SK-MEL-5 (cell line): ENCODE measurements around the gene TDRD9. TPM values are rescaled to one million over a fixed set of nuclear protein-coding genes. Genes with fewer than 3 reads are reported as not detected.

Source experiments
- DNase-seq: peaks from one replicate; pipeline ENCODE4 v3.0.0-alpha.2; 2016; ENCODE audit warnings: low read depth, low spot score
- in situ Hi-C: cut with HindIII; loops from 2 replicates; pipeline ENCODE4 v1.10.0; 2016; ENCODE audit warnings: low sequenced_read_pairs, high pct_unique_total_duplicates, low pct_unique_long_range_greater_than_20kb
- total RNA-seq: library from RNA; depleted of rRNA; stranded (reverse); fragments of >200 nt; shearing (Covaris generic); gene quantifications from 2 replicates; pipeline ENCODE4 v1.2.3, GENCODE V29; 2014

TDRD9 gene
- total RNA-seq, 1 experiment from 2014 or later = not detected

DNA sequence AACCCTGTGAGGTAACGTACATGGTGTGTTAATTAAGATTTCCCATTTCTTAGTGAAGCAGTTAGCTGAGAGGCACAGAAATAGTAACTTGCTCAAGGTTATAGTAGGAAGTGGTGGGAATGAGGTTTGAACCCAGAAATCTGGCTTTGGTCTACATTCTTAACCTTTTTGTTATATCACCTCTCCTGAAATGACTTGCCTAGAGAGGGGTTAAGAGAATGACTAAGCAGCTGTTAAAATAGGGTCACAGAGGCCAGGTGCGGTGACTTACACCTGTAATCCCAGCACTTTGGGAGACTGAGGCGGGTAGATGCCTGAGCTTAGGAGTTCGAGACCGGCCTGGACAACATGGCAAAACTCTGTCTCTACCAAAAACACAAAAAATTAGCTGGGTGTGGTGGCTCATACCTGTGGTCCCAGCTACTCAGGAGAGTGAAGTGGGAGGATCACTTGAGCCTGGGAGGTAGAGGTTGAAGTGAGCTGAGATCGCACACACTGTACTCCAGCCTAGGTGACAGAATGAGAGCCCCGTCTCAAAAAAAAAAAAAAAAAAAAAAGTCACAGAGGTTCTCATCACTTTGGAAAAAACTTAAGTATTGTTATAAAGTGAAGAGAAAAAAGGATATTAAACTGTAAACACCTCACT, 71.7 kb downstream of the TDRD9 start:
- in situ Hi-C loops = no loop called here
- no peak for DNase-seq

DNA sequence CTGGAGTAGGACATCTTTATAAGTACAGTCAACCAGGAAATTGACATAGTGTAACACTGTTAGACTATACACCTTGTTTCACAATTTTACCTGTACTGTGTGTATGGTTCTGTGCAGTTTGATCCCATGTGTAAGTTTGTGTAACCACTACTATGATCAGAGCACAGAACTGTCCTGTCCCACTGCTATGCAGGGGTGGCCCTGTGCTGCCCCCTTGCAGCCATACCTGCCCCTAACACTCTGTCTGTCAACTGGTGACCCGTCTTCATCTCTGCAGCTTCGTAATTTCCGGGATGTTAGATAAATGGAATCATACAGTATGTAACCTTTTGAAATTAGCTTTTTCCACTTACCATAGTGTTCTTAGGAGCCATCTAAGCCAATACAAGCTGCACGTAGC, 72.7 kb downstream of the TDRD9 start:
- in situ Hi-C loops = no loop called here
- DNase-seq = peak; percentile 41

DNA sequence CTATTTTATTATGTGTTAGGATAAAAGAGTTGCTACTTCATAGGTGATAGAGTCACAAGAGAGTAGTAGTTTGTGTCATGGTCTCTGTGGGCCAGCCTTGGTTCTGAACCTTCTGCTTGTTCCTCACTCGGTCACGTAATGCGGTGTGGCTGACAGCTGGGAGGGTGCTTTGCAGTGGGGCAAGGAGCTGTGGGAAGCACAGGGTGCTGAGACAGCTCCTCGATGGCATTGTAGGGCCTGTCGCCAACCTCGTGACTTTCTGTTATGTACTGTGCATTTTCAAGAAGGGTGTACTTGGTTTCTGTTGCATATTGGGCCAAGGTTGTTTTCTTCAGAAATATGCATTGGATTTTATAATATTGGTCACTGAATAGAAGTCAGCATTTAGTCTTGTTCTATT, 75.4 kb downstream of the TDRD9 start:
- in situ Hi-C loops = no loop called here
- no peak for DNase-seq

DNA sequence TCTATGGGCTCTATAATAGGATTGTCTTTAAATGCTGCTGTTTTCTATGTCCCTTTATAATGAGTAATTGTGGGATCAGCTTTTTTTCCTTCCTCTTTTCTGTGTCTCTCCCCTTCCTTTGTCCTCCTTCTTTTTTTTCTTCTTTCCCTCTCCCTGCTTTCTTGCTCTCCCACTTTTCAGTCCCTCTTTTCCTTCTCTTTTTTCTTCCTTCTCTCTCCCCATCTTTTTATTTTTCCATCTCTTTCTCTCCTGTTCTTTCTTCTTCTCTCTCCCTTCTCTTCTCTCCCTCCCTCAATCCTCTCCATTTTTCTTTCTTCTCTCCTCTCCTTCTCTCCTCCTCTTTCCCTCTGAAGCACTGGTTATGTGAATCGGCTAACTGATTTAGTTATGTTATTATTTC, 76.6 kb downstream of the TDRD9 start:
- in situ Hi-C loops = no loop called here
- no peak for DNase-seq

DNA sequence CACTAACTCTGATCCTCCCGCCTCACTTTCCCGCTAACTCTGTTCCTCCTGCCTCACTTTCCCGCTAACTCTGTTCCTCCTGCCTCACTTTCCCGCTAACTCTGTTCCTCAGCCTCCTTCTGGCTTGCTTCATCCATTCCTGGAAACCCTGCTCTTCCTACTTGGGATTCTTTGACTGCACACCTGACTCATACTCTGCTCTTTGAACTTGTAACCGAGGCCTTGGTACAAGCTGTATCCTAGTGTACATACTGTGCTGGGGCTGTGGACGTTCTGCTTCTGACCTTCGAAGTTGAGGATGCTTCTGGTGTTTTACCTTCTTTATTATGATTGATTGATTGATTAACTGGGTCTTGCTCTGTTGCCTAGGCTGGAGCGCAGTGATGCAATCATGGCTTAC, 77.2 kb downstream of the TDRD9 start:
- no peak for DNase-seq
- in situ Hi-C loops = no loop called here

GRCh38 chr14:104007121-104007520, 78.9 kb downstream of the TDRD9 start:
- DNase-seq = no peak
- in situ Hi-C loops = no loop called here

DNA sequence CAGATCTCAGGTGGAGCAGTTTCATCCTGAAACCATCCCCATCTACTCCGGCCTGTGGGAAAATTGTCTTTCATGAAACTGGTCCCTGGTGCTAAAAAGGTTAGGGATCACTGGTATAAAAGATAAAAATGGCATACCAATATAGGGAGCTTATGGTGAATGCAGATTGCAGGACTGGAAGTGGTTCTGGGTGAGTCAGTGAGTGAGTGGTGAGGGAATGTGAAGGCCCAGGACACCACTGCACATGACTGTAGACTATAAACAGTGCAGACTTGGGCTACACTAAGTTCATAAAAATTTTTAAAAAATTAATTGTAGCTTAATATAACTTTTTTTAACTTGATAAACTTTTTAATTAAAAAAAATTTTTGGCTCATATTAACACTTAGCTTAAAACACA, 81.0 kb downstream of the TDRD9 start:
- in situ Hi-C loops = no loop called here
- no peak for DNase-seq

- DNase-seq = peak; percentile 13
- in situ Hi-C loops = no loop called here
Observed at GRCh38 chr14:104011824-104012517, 83.7 kb downstream of the TDRD9 start.

GRCh38 chr14:104014764-104015163, 86.5 kb downstream of the TDRD9 start:
- no peak for DNase-seq
- in situ Hi-C loops = no loop called here

DNA sequence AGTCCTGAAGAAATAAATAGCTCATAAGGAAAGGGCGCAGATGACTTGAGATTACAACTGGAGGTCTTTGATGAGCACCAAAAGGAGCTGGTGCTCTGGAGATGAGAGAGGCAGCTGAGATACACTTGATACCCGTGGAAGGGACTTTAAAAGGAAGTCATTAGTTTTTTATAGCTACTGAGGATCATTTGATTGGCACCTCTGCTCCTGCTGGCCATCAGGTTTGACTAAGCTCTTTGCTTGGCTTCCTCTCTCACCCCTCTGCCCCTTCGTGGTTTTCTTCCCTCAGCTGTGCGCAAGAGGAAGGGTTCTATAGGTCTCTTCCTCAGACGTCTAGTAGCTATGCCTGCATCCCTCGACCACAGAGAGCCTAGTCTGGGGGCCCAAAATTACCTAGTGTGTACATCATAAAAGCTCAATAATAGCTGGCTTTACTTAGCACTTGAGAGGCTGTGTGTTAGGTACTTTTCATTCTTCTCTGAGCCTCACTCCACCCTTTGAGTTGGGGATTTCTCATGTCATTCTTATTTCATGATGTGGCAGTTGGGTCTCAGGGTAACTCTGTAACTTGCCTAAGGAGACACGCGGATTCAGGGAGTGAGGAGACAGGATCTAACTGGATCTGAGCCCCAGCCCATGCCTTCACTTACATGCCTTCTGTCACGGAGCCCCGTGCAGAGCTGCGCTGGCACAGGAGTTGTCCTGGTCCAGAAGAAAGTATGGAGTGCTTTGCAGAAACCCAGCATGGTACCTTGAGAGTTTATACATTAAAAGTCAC, 88.8 kb downstream of the TDRD9 start:
- no peak for DNase-seq
- in situ Hi-C loops = no loop called here

GRCh38 chr14:104019029-104019428, 90.8 kb downstream of the TDRD9 start:
- no peak for DNase-seq
- in situ Hi-C loops = no loop called here

- peak; percentile 51 for DNase-seq
- in situ Hi-C loops = no loop called here
Observed at GRCh38 chr14:104019806-104020205, 91.5 kb downstream of the TDRD9 start.

DNA sequence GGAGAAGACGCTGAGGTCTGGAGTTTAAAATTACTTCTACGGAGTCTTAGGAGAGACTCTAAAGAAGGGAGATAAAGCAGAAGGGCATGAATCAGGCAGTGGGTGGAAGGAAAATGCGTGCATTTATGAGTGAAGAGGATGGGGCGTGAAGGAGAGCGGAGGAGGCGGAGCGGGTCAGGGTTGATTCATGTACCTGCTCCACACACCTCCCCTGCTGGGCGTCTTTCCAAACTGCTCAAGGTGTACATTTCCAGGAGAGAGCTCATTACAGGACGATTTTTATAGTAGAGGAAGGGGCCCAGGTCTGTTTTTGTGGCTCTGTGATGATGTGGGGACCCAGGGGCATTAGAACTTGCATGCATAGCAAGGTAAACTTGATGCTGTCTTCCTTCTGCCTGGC, 92.2 kb downstream of the TDRD9 start:
- DNase-seq = no peak
- in situ Hi-C loops = no loop called here

DNA sequence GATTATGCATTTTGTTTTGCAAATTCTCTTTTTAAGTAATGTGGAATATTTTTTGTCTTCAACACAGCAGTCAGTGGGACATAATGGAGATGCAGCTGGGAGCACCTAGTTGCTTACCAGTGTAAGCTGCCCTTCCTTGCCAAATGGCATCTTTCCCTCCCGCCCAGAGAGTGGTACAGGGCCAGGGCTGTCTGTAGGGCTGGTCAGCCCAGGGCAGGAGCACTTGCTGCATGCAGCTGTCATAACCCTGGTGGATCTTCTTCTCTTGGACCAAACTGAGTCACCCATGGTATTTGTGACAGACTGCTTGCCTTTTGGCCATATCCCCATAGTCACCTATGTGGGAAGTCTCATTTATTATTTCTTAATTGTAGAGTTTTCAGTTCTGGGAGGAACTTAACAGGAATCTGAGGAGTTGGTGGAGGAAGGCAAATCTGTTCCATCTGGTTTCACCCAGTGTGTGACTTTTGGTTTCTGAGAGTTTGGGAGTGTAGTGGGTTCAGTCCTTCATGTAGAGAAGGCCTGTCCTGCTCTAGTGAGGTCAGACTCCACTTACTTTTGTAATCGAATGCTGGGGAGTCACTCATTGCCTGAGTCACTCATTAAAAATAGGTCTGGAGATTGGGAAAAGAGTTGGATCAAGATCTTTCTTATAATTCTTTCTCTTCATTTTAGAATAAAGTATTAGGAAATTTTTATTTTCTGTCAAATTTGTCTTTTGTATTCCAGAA, 95.2 kb downstream of the TDRD9 start:
- DNase-seq = no peak
- in situ Hi-C loops = no loop called here

DNA sequence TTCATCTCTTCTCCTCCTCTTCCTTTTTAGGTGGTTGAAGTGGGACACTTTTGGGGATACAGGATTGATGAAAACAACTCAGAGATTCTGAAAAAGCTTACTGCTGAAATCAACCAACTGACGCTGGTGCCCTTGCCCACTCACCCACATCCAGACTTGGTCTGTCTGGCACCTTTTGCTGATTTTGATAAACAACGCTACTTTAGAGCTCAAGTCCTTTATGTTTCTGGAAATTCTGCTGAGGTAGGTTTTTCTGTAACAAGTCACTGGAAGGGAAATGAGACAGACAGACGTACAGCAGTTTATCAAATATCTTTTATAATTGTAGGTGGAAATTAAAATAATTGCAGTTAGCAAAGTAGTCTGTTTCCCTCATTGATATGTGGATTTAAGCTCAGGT, 97.3 kb downstream of the TDRD9 start:
- DNase-seq = no peak
- in situ Hi-C loops = loop anchor here (25.0 kb wide), 1 partner anchor 88 kb away; the partner anchor contains the start of genes RD3L and TDRD9

DNA sequence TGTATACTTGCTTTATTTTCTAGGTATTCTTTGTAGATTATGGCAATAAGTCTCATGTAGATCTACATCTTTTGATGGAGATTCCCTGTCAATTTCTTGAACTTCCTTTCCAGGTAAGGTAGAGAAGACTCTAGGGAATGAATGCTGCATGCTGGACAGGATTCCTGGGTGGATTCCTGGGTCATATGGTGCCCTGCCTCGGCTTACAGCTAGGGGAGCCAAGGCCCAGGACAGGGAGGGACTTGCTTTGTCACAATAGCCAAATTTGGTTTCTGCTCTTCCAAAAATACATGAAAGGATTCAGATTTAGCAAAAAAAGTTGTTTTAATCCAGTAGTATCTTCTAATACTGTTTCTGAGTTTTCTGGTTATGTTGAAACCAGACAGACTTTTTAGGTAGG, 97.8 kb downstream of the TDRD9 start:
- in situ Hi-C loops = loop anchor here (25.0 kb wide), 1 partner anchor 89 kb away; the partner anchor contains the start of genes RD3L and TDRD9
- DNase-seq = no peak

DNA sequence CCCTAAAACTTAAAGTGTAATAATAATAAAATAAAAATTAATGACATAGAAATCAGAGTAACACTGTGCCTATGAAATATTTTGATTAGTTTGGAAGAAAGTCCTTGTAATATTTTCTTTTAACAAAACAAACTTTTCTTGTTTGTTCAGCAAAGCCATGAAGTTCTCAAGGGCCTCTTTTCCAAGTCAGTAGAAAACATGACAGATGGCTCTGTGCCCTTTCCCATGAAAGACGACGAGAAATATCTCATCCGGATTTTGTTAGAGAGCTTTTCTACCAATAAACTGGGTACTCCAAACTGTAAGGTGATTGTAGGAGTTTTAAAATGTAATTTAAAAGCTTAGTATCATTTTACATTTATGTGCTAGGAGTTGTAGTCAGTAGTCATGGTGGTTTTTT, 102.7 kb downstream of the TDRD9 start:
- in situ Hi-C loops = loop anchor here (25.0 kb wide), 1 partner anchor 94 kb away; the partner anchor contains the start of genes RD3L and TDRD9
- no peak for DNase-seq

- no peak for DNase-seq
- in situ Hi-C loops = loop anchor here (25.0 kb wide), 1 partner anchor 94 kb away; the partner anchor contains the start of genes RD3L and TDRD9
Observed at GRCh38 chr14:104031384-104031783, 103.1 kb downstream of the TDRD9 start.
